GM12878 (cell line): Measurements from ENCODE around the gene LMX1A. TPM values are rescaled to one million over a fixed set of nuclear protein-coding genes. Genes with fewer than 3 reads are reported as not detected.

Source experiments
- ATAC-seq: fragments of 200-7000 bp; cut with Tn5 transposase; 3 replicates; pipeline ENCODE4 v1.9.1; 2020; ENCODE audit warnings: mild to moderate bottlenecking, moderate library complexity
- BruUV-seq: library from RNA; stranded (reverse); fragments of 400-500 nt; replicated peaks from 2 replicates; lab custom pipeline; 2021; lab: Mats Ljungman, UMichigan
- CTCF ChIA-PET: fragments of 300-600 bp; sonication (Branson Sonifier 250); formaldehyde crosslinking; extraction: SDS; loops from one replicate; lab custom pipeline; 2021; ENCODE audit warnings: inconsistent platforms; lab: Yijun Ruan, JAX
- POLR2A ChIA-PET: fragments of 350-600 bp; formaldehyde crosslinking; extraction: SDS; loops from one replicate; lab custom pipeline; 2021; ENCODE audit warnings: inconsistent platforms; lab: Charles Lee
- RAD21 ChIA-PET: fragments of 300-600 bp; sonication (Branson Sonifier 250); formaldehyde crosslinking; loops from one replicate; lab custom pipeline; 2023; ENCODE audit warnings: antibody characterized with exemption; ENCODE audit not compliant: unreplicated experiment; lab: Charles Lee
- SMC1A ChIA-PET: fragments of 300-600 bp; sonication (Branson Sonifier 250); formaldehyde crosslinking; loops from one replicate; lab custom pipeline; 2023; ENCODE audit not compliant: unreplicated experiment, uncharacterized antibody; lab: Charles Lee
- DNase-seq: peaks from one replicate; pipeline ENCODE4 v3.0.0-alpha.2; 2011; ENCODE audit warnings: low read depth, low spot score
- FAIRE-seq: peaks from 3 replicates; lab custom pipeline; 2011; peaks lifted over from hg19 to GRCh38; lab: Jason Lieb, UNC
- H2AFZ ChIP-seq: 2 replicates; pipeline ENCODE4 v1.6.0; 2011; ENCODE audit warnings: low read depth, low read length, control low read depth; ENCODE audit not compliant: control insufficient read depth
- H3K27ac ChIP-seq: 2 replicates; pipeline ENCODE4 v1.5.1; 2011; ENCODE audit warnings: control low read depth; ENCODE audit not compliant: control insufficient read depth, insufficient read depth
- H3K27me3 ChIP-seq, 2 experiments: replicated peaks in 1 of 2; 2 replicates each; pipeline versions ENCODE4 v1.6.0 to v1.6.1; 2011; ENCODE audit warnings: low read length in 1 of 2; ENCODE audit not compliant: control insufficient read depth in 2 of 2, insufficient read depth in 2 of 2
- H3K36me3 ChIP-seq, 2 experiments: 2 replicates each; pipeline ENCODE4 v1.5.1; 2011; ENCODE audit warnings: low read length in 1 of 2; ENCODE audit not compliant: control insufficient read depth in 2 of 2, insufficient read depth in 2 of 2
- H3K4me1 ChIP-seq: 2 replicates; pipeline ENCODE4 v1.6.1; 2011; ENCODE audit warnings: mild to moderate bottlenecking, low read length, moderate library complexity, mixed read lengths; ENCODE audit not compliant: control insufficient read depth, insufficient read depth
- H3K4me2 ChIP-seq: 2 replicates; pipeline ENCODE4 v1.6.0; 2011; ENCODE audit warnings: control low read depth; ENCODE audit not compliant: control insufficient read depth, insufficient read depth
- H3K4me3 ChIP-seq: fragments of 200-600 bp; sonication (generic); 2 replicates; pipeline ENCODE4 v1.5.1; 2016
- H3K79me2 ChIP-seq: 2 replicates; pipeline ENCODE4 v1.6.0; 2011; ENCODE audit warnings: low read length; ENCODE audit not compliant: control insufficient read depth, insufficient read depth
- H3K9ac ChIP-seq: 2 replicates; pipeline ENCODE4 v1.8.0; 2011; ENCODE audit warnings: low read length, control low read depth, mixed read lengths; ENCODE audit not compliant: control insufficient read depth, insufficient read depth
- H3K9me3 ChIP-seq: replicated peaks from 3 replicates; pipeline ENCODE4 v1.5.1; 2011; ENCODE audit warnings: mild to moderate bottlenecking, low read length; ENCODE audit not compliant: control insufficient read depth, insufficient read depth
- H4K20me1 ChIP-seq: 2 replicates; pipeline ENCODE4 v1.6.0; 2011; ENCODE audit not compliant: control insufficient read depth, insufficient read depth
- ASH2L ChIP-seq: fragments of 300-600, 200-600 bp; sonication (generic); IDR thresholded peaks from 2 replicates; pipeline ENCODE4 v1.6.1; 2017; ENCODE audit warnings: low read depth, mild to moderate bottlenecking, borderline replicate concordance
- MXI1 ChIP-seq: fragments of 150-350 bp; IDR thresholded peaks from 2 replicates; pipeline ENCODE4 v1.6.1; 2011; ENCODE audit warnings: low read depth, mild to moderate bottlenecking, inconsistent platforms, low read length, improper control_type of control experiment
- NBN ChIP-seq: fragments of 450-650 bp; IDR thresholded peaks from 2 replicates; pipeline ENCODE4 v1.6.1; 2016
- SMC3 ChIP-seq: IDR thresholded peaks from 2 replicates; pipeline ENCODE4 v1.6.1; 2011; ENCODE audit warnings: low read length, improper control_type of control experiment, borderline replicate concordance
- whole genome bisulfite sequencing: methylation state at CpG from one replicate; pipeline ENCODE4 v1.1.6; 2016; ENCODE audit warnings: low lambda C conversion rate; ENCODE audit not compliant: insufficient replicate concordance, insufficient coverage; ENCODE audit errors: missing lambda C conversion rate; 5-methylcytosine and 5-hydroxymethylcytosine counted together
- in situ Hi-C: fragments of 300-500 bp; cut with MboI; formaldehyde crosslinking; loops from 9 replicates; pipeline ENCODE4 v1.14.3; 2018; ENCODE audit warnings: mixed read lengths
- intact Hi-C: fragments of 100-400 bp; cut with micrococcal nuclease; formaldehyde crosslinking; loops from one replicate; pipeline ENCODE4 v1.14.2; 2022; ENCODE audit not compliant: unreplicated experiment
- polyA plus RNA-seq, 11 experiments: library from polyadenylated mRNA; depleted of rRNA in 4 of 11; unstranded in 6 of 11; stranded (reverse) in 5 of 11; fragments of >200 nt; fragmentation: Nextera tagmentation in 4 of 11; fragmentation: Illumina TruSeq in 1 of 11; extraction: Ambion mirVana in 4 of 11; extraction: Trizol in 1 of 11; gene quantifications; 1 replicate in 1 of 11; 2 replicates in 10 of 11; pipeline versions ENCODE4 v1.2.1 to v1.2.3, GENCODE V29; 2011 to 2016; ENCODE audit warnings: inconsistent platforms in 2 of 11, missing spikeins in 2 of 11, low read depth in 1 of 11
- total RNA-seq, 4 experiments: library from RNA; depleted of rRNA in 3 of 4; stranded (reverse); fragments of >200 nt in 3 of 4; fragmentation: Illumina TruSeq in 1 of 4; extraction: Trizol in 1 of 4; gene quantifications; 2 replicates each; pipeline versions ENCODE4 v1.2.1 to v1.2.3, GENCODE V29; 2013 to 2021
- TF ChIP-seq, protein P1 (sequence below): fragments of 450-650 bp; IDR thresholded peaks from 2 replicates; pipeline ENCODE4 v1.6.1; 2017; ENCODE audit warnings: antibody characterized with exemption, mild to moderate bottlenecking, moderate library complexity

The LMX1A gene
- total and polyA plus RNA-seq, 10 of the 15 experiments (the other 5 are each of a cell fraction or from before 2014, with no cell fraction given), result not detected

DNA sequence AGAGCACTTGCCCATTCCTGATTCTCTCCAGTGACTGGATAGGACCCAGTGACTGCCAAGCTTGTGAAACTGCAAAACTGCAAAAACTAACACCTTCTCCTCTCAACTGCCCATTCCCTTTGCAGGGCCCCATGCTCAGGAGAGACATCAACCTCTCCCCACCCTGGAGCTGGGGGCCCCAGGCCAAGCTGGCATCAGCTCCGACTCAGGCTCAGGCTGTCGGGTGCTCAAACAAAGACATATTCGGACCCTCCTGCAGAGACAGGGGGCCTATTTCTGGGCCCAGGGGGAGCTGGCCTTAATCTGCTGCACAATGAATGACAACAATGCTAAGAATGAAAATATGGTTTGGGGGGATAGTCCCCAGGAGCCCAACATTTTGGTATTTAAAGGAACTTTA is 11.8 kb downstream of the LMX1A start:
- Histone ChIP-seq H2AFZ (no peak overlapping the region), H3K4me2 (no peak overlapping the region), H3K36me3 (no peaks in the 10 kb centered on the region), H4K20me1 (no peaks in the 10 kb centered on the region), H3K4me3 (no peak overlapping the region), H3K4me1 (no peaks in the 10 kb centered on the region), H3K27me3 (peaks cover 0 to 2% of the 10 kb centered on the region in 2 experiments; a peak in 2 of 4 replicates), H3K9me3 (no peaks in the 10 kb centered on the region), H3K79me2 (no peaks in the 10 kb centered on the region), H3K27ac (no peak overlapping the region), H3K9ac (no peak overlapping the region)
- ChIA-PET RAD21 (interaction anchor here (1.1 kb wide), 1 partner anchor 22 kb away, joined by 3 read pairs; no protein-coding TSS in a partner anchor), SMC1A (interaction anchor here (1.2 kb wide), 1 partner anchor 22 kb away, joined by 3 read pairs; no protein-coding TSS in a partner anchor), CTCF (interaction anchor here (0.9 to 3.1 kb wide), 2 partner anchors 22 to 49 kb away, joined by 3 to 13 read pairs; no protein-coding TSS in a partner anchor), POLR2A (no interaction called here)
- ATAC-seq, result no peak
- no peak for DNase-seq
- no TSS peak for BruUV-seq
- TF ChIP-seq SMC3 (no peak), MXI1 (no peak), NBN (no peak), ASH2L (no peak)
- TF ChIP-seq, protein P1, sequence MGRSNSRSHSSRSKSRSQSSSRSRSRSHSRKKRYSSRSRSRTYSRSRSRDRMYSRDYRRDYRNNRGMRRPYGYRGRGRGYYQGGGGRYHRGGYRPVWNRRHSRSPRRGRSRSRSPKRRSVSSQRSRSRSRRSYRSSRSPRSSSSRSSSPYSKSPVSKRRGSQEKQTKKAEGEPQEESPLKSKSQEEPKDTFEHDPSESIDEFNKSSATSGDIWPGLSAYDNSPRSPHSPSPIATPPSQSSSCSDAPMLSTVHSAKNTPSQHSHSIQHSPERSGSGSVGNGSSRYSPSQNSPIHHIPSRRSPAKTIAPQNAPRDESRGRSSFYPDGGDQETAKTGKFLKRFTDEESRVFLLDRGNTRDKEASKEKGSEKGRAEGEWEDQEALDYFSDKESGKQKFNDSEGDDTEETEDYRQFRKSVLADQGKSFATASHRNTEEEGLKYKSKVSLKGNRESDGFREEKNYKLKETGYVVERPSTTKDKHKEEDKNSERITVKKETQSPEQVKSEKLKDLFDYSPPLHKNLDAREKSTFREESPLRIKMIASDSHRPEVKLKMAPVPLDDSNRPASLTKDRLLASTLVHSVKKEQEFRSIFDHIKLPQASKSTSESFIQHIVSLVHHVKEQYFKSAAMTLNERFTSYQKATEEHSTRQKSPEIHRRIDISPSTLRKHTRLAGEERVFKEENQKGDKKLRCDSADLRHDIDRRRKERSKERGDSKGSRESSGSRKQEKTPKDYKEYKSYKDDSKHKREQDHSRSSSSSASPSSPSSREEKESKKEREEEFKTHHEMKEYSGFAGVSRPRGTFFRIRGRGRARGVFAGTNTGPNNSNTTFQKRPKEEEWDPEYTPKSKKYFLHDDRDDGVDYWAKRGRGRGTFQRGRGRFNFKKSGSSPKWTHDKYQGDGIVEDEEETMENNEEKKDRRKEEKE, result no peak
- WGBS, result 0% methylated on average over 3 of the region's 3 CpGs
- intact Hi-C loops, result no loop called here
- FAIRE-seq, result no peak
- in situ Hi-C loops, result no loop called here
